Measurements from ENCODE around the gene MLXIP. TPM values are rescaled to one million over a fixed set of nuclear protein-coding genes. Genes with fewer than 3 reads are reported as not detected.
A peak's percentile ranks its signal among the peaks of the same experiment; 100 is the strongest.

The MLXIP gene
- total RNA-seq, 4 donors from 2014 or later = 15.5 to 34.5 (median 19.8) TPM

- TF ChIP-seq, protein P1, sequence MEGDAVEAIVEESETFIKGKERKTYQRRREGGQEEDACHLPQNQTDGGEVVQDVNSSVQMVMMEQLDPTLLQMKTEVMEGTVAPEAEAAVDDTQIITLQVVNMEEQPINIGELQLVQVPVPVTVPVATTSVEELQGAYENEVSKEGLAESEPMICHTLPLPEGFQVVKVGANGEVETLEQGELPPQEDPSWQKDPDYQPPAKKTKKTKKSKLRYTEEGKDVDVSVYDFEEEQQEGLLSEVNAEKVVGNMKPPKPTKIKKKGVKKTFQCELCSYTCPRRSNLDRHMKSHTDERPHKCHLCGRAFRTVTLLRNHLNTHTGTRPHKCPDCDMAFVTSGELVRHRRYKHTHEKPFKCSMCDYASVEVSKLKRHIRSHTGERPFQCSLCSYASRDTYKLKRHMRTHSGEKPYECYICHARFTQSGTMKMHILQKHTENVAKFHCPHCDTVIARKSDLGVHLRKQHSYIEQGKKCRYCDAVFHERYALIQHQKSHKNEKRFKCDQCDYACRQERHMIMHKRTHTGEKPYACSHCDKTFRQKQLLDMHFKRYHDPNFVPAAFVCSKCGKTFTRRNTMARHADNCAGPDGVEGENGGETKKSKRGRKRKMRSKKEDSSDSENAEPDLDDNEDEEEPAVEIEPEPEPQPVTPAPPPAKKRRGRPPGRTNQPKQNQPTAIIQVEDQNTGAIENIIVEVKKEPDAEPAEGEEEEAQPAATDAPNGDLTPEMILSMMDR (IDR thresholded peaks at IDR 0.05) = no peak
- TF ChIP-seq POLR2A (IDR thresholded peaks at IDR 0.05) = no peak
- intact Hi-C loops (cut with DNase I; ENCODE audit: low total_unique reads) = no loop called here
- peak overlapping the region; percentile 70 for H3K4me3 ChIP-seq (ENCODE audit: low read depth, poor library complexity, severe bottlenecking)
- WGBS, 2 donors = 1% methylated on average over 13 of the region's 13 CpGs
- no peak for DNase-seq (ENCODE audit: low spot score in 2 of 2)
These were observed 1.1 kb downstream of the MLXIP start for GRCh38 chr12:122079532-122080081.

DNA sequence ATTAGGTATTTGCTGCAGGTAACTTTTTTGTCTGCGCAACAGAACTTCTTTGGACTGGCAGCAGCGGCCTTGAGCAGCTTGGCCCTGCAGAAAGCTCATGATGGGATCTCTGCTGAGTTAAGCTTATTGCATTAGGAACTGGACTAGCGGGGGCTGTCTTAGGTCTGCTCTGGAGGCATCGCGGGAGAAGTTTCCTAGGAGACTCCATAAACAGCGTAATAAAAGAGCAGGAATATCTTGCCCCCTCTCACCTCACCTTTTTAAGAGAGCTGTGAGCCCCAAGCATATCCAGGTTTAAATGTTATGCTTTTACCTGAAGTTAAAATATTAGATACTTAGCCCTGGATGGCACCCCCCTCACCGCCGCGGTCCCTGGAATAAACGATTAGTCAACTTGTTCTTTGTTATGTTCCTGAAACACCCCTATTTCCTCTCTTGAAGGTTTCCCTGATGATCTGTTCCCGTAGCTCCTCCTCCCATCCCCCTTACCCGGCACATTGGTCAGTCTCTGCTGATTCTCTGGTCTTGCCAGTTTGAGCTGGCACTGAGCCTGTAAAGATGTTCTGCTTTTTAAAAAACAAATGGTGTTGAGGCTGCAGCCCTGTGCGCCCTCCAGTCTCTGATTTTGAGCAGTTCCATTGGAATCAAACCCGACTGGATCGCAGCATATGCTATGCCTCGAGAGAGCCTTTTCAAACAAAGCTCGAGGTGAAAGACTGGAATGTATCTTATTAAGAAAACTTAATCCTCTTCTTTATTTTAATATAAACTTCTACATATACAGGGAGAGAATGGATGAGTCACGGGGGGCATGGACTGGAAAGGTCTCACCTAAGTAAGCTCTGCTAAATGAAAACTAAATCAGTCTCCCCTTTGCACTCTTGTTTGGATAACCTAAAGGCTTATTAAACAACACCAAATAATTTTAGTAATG is 1.9 kb downstream of the MLXIP start:
- H3K4me3 ChIP-seq (ENCODE audit: low read depth, poor library complexity, severe bottlenecking) = peak overlapping the region; percentile 70
- WGBS, 2 donors = 4 to 6% methylated on average over 18 of the region's 18 CpGs
- intact Hi-C loops (cut with DNase I; ENCODE audit: low total_unique reads) = no loop called here
- TF ChIP-seq, protein P1 (IDR thresholded peaks at IDR 0.05) = no peak
- TF ChIP-seq POLR2A (IDR thresholded peaks at IDR 0.05) = no peak
- DNase-seq (ENCODE audit: low spot score in 2 of 2) = peak; percentile 81 to 92

DNA sequence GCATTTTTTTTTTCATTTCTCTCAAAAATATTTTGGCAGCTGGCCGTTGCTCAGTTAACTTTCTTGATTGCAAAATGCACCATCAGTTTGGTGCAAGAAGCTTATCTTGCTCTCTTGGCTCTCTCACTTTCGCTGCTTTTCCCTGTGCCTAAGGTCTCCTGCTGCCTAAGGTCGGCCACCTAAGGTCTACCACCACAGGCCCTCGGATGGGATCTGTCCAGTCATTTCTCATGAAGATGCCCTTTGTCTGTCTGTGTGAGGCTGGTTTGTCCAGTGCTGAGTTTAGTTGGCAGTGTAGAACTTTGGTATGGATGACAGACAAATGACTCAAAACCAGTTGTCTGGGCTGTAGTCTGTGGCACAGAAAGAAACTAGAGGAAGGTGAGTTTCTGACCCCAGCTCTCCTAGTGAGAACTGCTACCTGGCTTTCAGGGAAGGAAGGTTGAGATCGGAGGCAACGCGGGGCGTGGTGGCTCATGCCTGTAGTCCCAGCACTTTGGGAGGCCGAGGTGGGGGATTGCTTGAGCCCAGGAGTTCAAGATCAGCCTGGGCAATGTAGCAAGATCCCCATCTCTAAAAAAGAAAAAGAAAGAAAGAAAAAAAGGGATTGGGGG is 2.6 kb downstream of the MLXIP start:
- intact Hi-C loops (cut with DNase I; ENCODE audit: low total_unique reads) = no loop called here
- H3K4me3 ChIP-seq (ENCODE audit: low read depth, poor library complexity, severe bottlenecking) = no peak overlapping the region
- no peak for TF ChIP-seq POLR2A (IDR thresholded peaks at IDR 0.05)
- TF ChIP-seq, protein P1 (IDR thresholded peaks at IDR 0.05) = no peak
- no peak for DNase-seq (ENCODE audit: low spot score in 2 of 2)
- 46 to 50% methylated on average over 9 of the region's 9 CpGs for WGBS, 2 donors

DNA sequence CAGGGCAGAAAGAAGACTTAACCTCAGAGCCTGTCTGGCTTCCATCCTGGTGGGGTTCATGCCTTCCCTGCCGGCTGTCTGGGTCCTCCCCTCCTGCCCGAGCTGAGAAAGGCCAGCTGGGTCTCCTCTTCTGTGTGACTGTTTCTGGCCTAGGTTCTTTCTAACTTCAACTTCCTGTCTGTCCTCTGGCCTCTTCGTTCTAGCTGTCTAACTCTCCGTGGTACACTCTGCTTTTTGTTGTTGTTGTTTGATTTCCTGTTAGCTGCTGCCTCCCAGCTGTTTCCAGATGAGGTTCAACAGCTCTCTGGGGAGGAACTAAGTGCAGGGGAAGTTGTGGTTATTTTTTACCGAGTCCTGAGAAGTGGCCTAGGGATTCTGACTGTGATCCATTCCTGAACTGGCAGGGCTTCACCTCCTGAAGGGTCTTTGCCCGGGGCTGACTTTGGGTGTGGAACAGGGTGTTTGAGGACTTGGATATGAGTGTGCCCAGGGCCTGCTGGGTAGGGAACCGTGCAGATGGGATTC is 3.2 kb downstream of the MLXIP start:
- intact Hi-C loops (cut with DNase I; ENCODE audit: low total_unique reads) = no loop called here
- DNase-seq (ENCODE audit: low spot score in 2 of 2) = peak in 1 of 2 donors; percentile 59
- WGBS, 2 donors = 1 to 4% methylated on average over 7 of the region's 7 CpGs
- no peak overlapping the region for H3K4me3 ChIP-seq (ENCODE audit: low read depth, poor library complexity, severe bottlenecking)
- TF ChIP-seq, protein P1 (IDR thresholded peaks at IDR 0.05) = no peak
- no peak for TF ChIP-seq POLR2A (IDR thresholded peaks at IDR 0.05)

- 74 to 81% methylated on average over 6 of the region's 6 CpGs for WGBS, 2 donors
- intact Hi-C loops (cut with DNase I; ENCODE audit: low total_unique reads) = no loop called here
- TF ChIP-seq, protein P1 (IDR thresholded peaks at IDR 0.05) = no peak
- no peak for TF ChIP-seq POLR2A (IDR thresholded peaks at IDR 0.05)
- H3K4me3 ChIP-seq (ENCODE audit: low read depth, poor library complexity, severe bottlenecking) = no peak overlapping the region
- DNase-seq (ENCODE audit: low spot score in 2 of 2) = no peak
These were observed 4.2 kb downstream of the MLXIP start for GRCh38 chr12:122082621-122083356.
